ENCODE results near the gene EVX2.

The EVX2 gene

DNA sequence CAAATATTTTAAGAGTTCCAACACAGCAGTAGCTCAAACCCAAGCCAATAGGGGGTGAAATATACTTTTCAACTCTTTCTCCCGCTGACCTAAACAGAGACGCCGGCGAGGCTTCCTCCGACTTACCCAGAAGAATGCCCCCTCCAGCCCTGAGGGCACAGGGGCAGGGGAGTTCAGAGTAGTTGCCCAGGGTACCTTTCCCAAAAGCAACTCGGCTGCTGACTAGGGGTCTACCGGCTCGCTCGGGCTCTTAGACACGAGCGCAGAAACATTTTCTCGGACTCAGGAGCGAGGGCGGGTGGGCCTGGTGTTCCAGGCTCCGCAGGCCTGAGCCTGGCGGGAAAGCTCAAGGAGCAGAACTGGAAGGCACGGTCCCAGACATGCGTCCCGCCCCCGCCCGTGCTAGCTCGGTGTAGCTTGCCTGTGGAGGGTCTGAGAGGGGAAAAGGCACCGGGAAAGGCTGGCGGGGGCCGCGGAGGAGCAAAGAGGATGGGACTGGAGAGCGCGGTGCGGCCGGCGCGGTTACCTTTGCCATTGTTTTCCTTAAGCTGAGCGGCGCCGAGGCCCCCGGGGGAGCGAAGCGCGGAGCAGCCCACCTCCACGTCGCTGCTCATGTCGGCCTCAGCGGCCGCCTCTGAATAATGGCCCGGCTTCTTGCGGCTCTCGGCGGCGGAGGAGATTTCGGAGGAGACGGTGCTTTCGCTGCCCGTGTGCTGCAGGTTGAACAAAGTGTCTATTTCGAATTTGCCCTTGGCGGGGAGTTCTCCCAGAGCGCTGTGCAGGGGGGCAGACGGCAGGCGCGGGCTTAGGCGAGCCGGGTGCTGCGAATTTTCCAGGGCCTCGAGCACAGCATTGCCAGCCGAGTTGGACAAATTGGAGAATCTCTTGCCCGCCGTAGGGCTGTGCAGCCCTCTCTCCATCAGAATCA, 674 bp downstream of the EVX2 start:
- DNase-seq (ENCODE audit: low read depth in 3 of 3): no peak

DNA sequence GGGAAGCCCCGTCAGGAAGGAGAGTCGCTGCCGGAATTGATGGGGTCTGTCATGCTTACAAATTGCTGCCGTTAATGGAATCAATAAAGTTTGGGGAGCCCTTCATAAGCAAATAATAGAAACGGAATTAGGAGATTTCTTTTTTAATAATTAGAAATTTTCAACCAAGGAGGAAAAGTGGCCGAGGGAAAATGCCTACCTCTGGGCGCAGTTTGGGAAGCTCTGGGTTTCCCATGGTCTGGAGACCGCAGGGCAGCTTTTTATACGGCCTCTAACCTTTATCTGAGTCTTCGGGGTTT, 1.3 kb downstream of the EVX2 start:
- DNase-seq (ENCODE audit: low read depth in 3 of 3): no peak

DNA sequence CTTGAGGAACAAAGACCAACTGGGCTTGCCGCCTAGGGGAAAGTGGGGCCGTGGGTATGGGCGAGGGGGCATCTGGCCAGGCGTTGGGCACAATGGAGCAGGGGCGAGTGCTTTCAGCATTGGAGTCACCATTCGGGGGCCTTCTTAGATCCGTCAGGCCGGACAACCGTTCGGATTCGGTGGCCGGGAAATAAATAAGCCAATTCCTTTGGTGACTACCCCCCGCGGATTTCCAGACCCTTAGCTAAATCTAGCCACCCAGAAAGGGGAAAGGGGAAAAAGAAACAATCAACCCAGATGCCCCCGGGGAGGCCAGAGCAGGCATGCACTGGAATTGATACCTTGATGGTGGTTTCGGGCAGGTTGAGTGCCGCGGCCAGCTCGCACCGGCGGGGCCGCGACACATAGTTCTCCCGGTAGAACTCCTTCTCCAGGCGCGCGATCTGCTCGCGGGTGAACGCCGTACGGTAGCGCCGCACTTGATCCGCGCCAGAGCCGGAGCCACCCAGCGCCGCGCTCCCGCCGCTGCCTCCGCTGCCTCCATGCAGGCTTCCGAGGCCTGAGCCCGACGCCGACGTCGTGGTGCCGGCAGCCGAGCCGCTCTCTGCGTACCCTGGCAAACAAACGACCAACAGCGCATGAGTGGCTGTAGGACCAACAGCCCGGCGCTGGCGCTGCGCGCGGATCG, 1.8 kb downstream of the EVX2 start:
- no peak for DNase-seq (ENCODE audit: low read depth in 3 of 3)

DNA sequence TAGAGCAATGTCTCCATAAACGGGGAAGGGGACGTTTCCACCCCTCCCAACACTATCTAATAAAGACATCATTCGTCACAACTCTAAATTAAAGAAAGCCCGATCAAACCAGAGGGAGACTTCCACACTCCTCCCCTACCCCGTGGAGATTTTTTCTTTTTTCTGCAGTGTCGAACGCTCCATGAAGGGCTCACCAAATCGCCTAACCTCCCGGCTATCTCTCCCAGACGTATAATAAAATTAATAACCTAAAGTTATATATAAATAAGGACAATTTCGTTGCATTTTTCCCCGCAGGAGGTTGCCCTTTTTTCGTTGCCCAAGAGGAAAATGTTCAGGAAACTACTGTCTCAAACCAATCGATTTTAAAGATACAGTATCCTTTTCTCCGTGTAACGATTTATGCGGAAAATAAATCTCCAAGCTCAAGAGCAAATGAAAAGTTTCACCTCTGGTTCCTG, 2.4 kb downstream of the EVX2 start:
- no peak for DNase-seq (ENCODE audit: low read depth in 3 of 3)

DNA sequence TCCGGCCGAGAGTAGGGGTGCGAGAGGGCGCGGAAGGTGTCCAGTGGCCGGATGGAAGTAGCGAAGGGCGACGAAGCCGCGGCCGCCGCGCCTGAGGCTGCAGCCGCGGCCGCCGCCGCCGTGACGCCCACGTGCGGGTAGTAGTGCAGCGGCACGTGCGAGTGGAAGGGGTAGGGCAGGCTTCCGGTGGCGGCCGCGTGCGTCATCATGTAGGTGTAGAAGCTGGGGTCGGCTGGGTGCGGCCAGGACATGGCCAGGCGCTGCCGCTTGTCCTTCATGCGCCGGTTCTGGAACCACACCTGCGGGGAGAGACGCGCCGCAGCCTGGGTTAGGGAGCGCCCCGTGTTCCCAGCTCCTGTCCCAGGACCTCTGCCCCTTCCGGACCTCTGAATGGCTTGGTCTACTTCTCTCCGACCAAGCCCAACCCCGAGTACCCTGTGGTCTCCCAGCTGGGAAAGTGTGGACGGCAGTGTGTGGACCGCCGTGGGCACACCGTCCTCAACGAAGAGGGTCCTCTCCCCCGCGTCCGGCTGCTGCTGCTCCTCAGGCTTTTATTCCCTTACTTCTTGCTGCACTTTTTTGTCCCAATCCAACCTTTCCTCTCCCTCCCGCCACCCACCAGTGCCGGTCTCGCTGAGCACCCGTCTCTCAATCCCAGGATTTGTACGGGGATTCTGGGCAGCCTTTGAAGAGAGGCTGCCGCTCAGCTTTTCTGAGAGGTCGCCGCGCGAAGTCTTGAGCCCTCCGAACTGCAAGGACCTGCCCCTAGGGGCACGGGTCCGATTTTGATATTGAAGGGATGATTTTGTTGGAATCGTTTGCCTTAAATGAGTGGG, 3.0 kb downstream of the EVX2 start:
- no peak for DNase-seq (ENCODE audit: low read depth in 3 of 3)

DNA sequence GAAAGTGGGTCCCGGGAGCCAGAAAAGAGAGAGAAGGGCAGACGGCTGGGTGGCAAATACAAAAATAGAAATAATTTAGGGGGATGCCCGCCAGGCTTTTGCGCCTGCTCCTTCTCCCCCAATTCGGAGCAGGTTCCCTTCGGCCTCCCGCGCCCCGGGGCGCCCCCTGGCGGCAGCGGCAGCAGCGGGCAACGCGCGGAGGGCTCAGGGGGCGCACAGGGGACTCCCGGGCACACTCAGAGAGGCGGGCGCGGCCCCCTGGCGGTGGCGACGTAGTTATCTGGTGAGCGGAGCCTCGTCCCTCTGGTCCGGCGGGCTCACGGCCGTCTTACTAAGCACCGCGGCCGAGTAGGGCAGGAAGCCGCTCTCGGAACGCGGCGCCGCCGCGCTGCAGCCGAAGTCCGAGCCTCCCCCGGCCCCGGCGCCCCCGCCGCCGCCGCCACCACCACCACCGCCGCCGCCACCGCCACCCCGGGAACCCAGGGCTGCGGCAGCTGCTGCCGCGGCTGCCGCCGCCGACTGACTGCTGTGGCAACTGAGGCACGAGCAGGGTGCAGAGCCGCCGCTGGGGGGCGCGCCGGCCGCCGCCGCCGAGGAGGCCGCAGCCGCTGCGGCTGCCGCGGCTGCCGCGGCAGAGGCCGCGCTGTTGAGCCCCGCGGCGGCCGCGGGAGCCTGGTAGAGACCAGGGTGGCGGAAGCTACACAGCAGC, 3.8 kb downstream of the EVX2 start:
- no peak for DNase-seq (ENCODE audit: low read depth in 3 of 3)

DNA sequence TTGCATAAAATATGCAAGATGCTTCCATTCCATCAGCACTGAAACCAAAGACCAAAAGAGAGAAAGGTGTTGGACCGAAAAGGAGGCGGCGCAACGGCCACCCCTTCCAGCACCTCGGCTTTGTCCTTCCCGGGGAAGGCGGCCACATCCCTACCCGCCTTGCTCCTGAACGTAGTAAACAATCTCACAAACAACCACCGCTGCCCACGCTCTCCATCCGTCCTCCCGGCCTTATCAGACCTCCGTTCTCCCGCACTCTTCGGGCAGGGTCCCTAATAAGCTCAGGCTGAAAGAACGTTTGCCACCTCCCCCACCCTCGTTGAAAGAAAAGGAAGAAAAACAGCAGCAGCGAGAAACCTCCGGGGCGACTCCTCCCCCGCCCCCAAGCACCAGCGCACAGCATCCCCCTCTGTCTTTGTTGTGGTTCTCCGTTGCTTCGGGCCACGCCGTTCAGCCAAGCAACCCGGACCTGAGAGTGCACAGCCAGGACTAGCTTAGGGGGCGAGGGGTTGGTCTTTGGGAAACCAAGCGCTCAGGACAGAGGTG, 4.4 kb downstream of the EVX2 start:
- DNase-seq (ENCODE audit: low read depth in 3 of 3): no peak

- DNase-seq (ENCODE audit: low read depth in 3 of 3): no peak
Measured at GRCh38 chr2:176078541-176079284, 5.0 kb downstream of the EVX2 start.

DNA sequence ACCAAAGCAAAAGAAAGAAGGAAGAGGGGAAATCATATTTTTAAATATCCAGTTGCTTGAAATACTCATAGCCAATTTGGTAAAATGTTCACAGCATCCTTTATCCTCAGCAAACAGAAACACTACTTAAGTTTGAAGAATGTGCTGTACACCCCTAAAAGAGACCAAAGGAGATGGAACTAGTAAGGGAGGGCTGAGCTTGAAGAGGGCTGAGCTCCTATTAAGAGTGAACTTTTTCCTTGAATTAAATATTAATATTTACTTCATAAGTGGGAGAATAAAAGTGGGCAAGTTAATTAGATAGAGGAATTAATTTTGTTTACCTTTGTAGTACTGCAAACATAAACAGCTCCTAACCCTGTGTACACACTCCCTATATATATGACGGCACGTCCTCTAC, 7.0 kb downstream of the EVX2 start:
- no peak for DNase-seq (ENCODE audit: low read depth in 3 of 3)

GRCh38 chr2:176076063-176076462, 7.7 kb downstream of the EVX2 start:
- DNase-seq (ENCODE audit: low read depth in 3 of 3): no peak

- DNase-seq (ENCODE audit: low read depth in 3 of 3): no peak
Measured at GRCh38 chr2:176075481-176075880, 8.3 kb downstream of the EVX2 start.

DNA sequence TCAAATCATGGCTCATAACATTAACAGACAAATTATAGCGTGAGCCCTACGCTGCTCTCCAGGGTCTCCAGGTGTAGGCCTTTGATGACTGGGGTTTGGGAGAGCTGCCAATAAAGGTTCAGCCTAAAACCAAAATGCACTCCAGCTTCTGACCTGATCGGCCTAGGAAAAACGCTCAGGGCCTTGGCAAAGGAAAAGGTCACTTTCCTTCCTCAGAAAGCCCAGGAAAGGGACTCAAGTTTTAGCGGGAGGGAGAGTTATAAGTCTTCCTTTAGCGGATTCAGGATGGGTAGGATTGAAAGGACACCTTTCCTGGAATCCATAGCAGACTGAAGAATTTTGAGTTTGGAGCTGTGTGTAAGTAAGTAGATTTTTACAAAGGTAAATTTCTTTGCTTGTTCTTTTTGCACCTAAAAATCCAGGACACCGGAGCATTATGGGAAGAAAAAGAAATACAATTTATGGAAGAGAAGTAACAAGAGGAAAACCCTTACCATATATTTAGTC, 8.8 kb downstream of the EVX2 start:
- no peak for DNase-seq (ENCODE audit: low read depth in 3 of 3)

- no peak for DNase-seq (ENCODE audit: low read depth in 3 of 3)
Measured at GRCh38 chr2:176072951-176073904, 10.5 kb downstream of the EVX2 start.

DNA sequence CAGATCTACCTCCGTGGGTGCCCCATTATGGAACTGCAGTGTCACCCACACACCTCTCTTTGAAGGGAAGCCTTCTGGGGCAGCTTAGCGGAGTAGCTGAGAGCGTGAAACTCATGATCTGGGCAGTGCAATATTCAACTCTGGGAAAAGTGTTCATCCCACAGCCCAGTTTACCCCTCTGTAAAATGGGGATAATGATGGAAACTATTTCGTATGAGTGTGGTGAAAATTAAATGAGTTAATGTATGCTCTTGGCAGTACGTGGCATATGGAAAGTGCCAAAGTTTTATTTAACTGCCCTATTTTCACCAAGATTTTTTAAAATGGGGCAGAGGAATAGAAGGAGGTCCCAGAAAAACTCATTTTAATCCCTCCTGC, 11.5 kb downstream of the EVX2 start:
- DNase-seq (ENCODE audit: low read depth in 3 of 3): no peak

DNA sequence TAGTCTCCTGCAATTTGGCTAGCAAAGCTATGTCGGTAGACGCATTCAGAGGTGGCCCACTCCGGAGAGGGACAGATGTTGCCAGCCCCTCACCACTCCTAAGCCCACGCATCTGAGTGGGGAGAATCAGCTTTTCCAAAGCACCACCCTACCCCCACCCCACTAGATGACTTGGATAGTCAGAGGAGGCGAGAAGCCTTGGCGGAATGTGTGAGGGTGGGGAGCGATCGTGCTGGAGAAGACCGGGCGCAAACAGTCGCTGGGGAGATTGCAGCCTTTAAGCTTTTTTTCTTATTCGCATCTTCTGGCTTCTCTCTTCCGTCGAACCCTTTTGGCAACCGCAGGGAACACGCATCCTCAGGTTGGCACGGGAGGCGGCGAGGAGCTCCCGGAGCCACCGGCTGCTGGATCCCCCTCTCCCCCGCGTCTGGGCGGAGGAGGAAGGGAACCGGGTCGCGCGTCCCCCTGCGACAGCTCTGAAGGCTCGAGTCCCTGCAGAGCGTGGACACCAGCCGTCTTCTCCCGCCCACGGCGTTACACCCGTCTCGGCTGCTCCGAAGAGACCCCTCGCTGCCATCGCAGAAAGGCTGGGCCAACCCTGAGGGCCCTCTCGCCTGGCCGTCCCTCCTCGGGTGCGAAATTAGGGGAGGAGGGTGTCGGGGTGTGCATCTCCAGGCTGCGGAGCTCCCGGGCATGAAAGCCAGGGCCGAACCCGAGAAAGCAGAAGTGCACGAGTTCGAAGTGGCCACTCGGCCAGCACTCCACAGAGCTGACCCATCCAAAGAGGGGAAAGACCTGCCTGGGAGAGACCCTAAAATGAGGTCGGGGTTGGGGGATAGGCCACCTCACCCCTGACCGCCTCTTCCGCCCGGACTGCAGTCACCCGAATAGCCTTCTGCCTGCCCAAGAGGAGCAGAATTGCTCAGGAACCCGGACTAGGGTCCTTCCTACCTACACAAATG, 12.2 kb downstream of the EVX2 start:
- no peak for DNase-seq (ENCODE audit: low read depth in 3 of 3)

DNA sequence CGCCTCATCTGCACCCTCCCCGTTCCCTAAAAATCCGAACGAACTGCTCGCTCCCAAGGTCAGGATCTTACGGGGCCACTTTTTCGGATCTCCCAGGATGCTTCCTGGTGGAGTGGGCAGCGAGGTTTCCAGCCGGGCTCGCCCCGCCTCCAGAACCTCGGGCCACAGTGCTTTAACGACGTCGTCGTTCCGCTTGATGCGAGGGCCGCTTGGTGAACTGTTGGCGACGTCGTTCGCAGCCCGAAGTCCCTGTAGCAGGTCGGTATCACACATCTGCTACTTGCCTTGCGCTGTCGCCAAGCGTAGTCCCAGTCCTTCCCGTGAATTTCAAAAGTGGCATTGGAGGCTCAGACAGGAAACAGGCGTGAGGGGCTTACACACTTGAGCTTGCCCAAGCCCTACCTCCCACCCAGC, 15.3 kb downstream of the EVX2 start:
- no peak for DNase-seq (ENCODE audit: low read depth in 3 of 3)

GRCh38 chr2:176067589-176068418, 16.0 kb downstream of the EVX2 start:
- no peak for DNase-seq (ENCODE audit: low read depth in 3 of 3)

All from stimulated activated CD4-positive, alpha-beta T cell treated with anti-CD3 and anti-CD28 coated beads, TNF-alpha, amount 100 ng/mL, for 48 hours (primary cell).